Sigmoid colon (tissue), 7 donors: Measurements from ENCODE around the gene HECW1. TPM values are rescaled to one million over a fixed set of nuclear protein-coding genes. Genes with fewer than 3 reads are reported as not detected.

Source experiments
- DNase-seq: peaks from one replicate; pipeline ENCODE4 v3.0.0-alpha.2; 2019
- H3K27ac ChIP-seq, 4 donors: fragments of 200-600 bp; sonication (generic); one replicate each; pipeline ENCODE4 v1.5.1; 2016 to 2019; ENCODE audit warnings: mild to moderate bottlenecking in 1 of 4
- H3K27me3 ChIP-seq, 3 donors: fragments of 200-600 bp; sonication (generic); one replicate each; pipeline ENCODE4 v1.5.1; 2019; ENCODE audit warnings: mild to moderate bottlenecking in 1 of 3
- H3K36me3 ChIP-seq, 4 donors: fragments of 200-600 bp; sonication (generic); one replicate each; pipeline ENCODE4 v1.5.1; 2016 to 2019
- H3K4me1 ChIP-seq, 4 donors: fragments of 200-600 bp; sonication (generic); one replicate each; pipeline ENCODE4 v1.5.1; 2017 to 2019
- H3K4me3 ChIP-seq, 4 donors: fragments of 200-600 bp; sonication (generic); one replicate each; pipeline ENCODE4 v1.5.1; 2017 to 2019; ENCODE audit warnings: mild to moderate bottlenecking in 2 of 4, moderate library complexity in 1 of 4
- H3K9me3 ChIP-seq, 4 donors: fragments of 200-600 bp in 3 of 4; sonication (generic) in 3 of 4; one replicate each; pipeline versions ENCODE4 v1.5.1 to v1.6.1; 2013 to 2019
- EP300 ChIP-seq, 4 donors: sonication (generic); formaldehyde crosslinking; IDR thresholded peaks; one replicate each; pipeline ENCODE4 v1.6.1; 2017; ENCODE audit warnings: antibody characterized with exemption in 4 of 4
- POLR2A ChIP-seq, 2 donors: fragments of 450-650 bp; IDR thresholded peaks; one replicate each; pipeline ENCODE4 v1.6.1; 2016; ENCODE audit warnings: antibody characterized with exemption in 2 of 2, mild to moderate bottlenecking in 2 of 2, moderate library complexity in 2 of 2
- POLR2AphosphoS5 ChIP-seq, 4 donors: sonication (generic); formaldehyde crosslinking; IDR thresholded peaks; one replicate each; pipeline ENCODE4 v1.6.1; 2017; ENCODE audit warnings: antibody characterized with exemption in 4 of 4
- WGBS, 2 donors: extraction: QIAGEN DNeasy Blood & Tissue Kit; methylation state at CpG; one replicate each; pipeline ENCODE4 v1.1.7; 2013; 5-methylcytosine and 5-hydroxymethylcytosine counted together
- intact Hi-C: fragments of 100-400 bp; cut with DNase I; formaldehyde crosslinking; loops from one replicate; pipeline ENCODE4 v1.15.1; 2023
- polyA plus RNA-seq, 3 donors: library from polyadenylated mRNA; stranded (reverse); fragments of 200-250 nt; gene quantifications; one replicate each; pipeline ENCODE4 v1.2.3, GENCODE V29; 2013
- total RNA-seq, 4 donors: library from RNA; depleted of rRNA; stranded (reverse); fragments of >200 nt; gene quantifications; one replicate each; pipeline ENCODE4 v1.1.0, GENCODE V29; 2016
- TF ChIP-seq, protein P1 (sequence below), 4 experiments: fragments of 450-650 bp in 3 of 4; fragments of 200-600 bp in 1 of 4; IDR thresholded peaks; one replicate each; pipeline ENCODE4 v1.5.1; 2016 to 2019; ENCODE audit warnings: antibody characterized with exemption in 4 of 4, mild to moderate bottlenecking in 3 of 4, moderate library complexity in 2 of 4
- donor health status: healthy with polysubstance abuse.
- donor health status: Bipolar disorder and iron deficiency.
- donor health status: healthy.

The HECW1 gene
- total and polyA plus RNA-seq, 7 donors = 0.33 to 7.8 (median 1.2) TPM

DNA sequence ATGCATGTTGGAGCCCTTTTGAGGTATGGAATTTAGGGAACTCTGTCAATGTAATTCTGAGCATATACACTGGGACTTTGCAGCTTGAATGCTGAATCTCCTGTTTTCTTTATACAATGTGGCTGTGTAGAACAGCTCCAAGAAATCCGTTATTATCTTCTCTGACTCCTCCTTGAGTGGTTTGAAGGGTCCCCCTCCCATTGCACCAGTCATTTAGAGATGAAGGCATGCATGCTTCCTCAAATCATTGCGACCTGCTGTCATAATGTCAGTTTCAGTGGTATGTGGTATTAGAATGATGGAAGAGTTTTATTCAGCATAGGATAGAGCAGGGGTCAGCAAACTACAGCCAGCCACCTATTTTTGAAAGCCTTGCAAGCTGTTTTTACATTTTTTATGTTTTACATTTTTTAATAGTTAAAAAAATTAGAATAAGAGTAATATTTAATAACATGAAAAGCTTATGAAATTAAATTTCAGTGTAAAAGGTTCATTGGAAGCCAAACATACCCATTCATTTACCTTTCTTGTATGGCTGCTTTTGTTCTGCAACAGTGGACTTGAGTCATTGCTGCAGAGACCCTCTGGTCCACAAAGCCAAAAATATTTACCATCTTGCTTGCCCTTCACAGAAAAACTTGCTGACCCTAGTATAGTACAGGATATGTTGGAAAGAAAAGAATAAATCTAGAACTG, 478.6 kb downstream of the HECW1 start:
- TF ChIP-seq POLR2A (IDR thresholded peaks at IDR 0.05) (no peak), EP300 (IDR thresholded peaks at IDR 0.05) (no peak)
- TF ChIP-seq, protein P1, sequence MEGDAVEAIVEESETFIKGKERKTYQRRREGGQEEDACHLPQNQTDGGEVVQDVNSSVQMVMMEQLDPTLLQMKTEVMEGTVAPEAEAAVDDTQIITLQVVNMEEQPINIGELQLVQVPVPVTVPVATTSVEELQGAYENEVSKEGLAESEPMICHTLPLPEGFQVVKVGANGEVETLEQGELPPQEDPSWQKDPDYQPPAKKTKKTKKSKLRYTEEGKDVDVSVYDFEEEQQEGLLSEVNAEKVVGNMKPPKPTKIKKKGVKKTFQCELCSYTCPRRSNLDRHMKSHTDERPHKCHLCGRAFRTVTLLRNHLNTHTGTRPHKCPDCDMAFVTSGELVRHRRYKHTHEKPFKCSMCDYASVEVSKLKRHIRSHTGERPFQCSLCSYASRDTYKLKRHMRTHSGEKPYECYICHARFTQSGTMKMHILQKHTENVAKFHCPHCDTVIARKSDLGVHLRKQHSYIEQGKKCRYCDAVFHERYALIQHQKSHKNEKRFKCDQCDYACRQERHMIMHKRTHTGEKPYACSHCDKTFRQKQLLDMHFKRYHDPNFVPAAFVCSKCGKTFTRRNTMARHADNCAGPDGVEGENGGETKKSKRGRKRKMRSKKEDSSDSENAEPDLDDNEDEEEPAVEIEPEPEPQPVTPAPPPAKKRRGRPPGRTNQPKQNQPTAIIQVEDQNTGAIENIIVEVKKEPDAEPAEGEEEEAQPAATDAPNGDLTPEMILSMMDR (IDR thresholded peaks at IDR 0.05) = no peak
- peaks cover 0 to 9% (median 0%) of the 10 kb centered on the region in 4 donors for H3K4me1 ChIP-seq
- intact Hi-C loops = no loop called here
- no peak for DNase-seq
- no peaks in the 10 kb centered on the region for H3K9me3 ChIP-seq
- no peak overlapping the region for H3K4me3 ChIP-seq
- no peaks in the 10 kb centered on the region for H3K27me3 ChIP-seq
- H3K36me3 ChIP-seq = peaks cover 0 to 1% (median 0%) of the 10 kb centered on the region in 4 donors
- H3K27ac ChIP-seq = no peak overlapping the region
- 41 to 45% methylated on average over 2 of the region's 2 CpGs for WGBS, 2 donors

DNA sequence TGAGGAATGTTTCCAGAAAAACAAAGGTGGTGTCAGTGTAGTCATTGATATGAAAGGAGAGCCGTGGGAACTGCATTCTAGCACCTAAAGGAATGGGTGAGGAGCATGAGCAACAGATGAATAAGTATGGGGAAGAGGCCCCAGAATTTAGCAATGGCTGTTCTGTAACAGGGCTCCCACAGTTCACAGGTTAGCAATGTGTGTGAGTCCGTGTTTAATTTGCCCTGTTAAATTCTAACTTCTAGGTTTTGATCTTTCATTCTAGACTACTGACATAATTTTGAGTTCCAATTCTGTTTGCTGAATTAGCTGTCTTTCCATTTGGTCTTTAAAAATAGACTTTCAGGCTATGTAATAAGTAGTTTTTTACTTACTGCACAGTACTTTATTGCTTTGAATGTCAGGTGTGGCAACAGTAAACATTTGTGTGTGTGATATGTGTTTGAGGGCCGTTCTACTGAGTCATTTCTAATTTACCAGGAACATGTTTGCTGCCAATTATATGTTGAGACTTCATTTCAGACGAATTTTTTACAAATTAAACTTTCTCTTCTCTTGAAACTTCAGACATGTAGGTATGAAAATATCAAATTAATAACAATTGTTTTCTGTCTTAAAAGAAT, 479.2 kb downstream of the HECW1 start:
- Histone ChIP-seq H3K36me3 (peaks cover 0 to 6% (median 0%) of the 10 kb centered on the region in 4 donors), H3K27me3 (no peaks in the 10 kb centered on the region), H3K4me1 (peaks cover 0 to 5% (median 0%) of the 10 kb centered on the region in 4 donors), H3K4me3 (no peak overlapping the region), H3K27ac (no peak overlapping the region), H3K9me3 (no peaks in the 10 kb centered on the region)
- intact Hi-C loops = no loop called here
- TF ChIP-seq, protein P1 (IDR thresholded peaks at IDR 0.05) = no peak
- TF ChIP-seq POLR2A (IDR thresholded peaks at IDR 0.05) (no peak), EP300 (IDR thresholded peaks at IDR 0.05) (no peak), POLR2AphosphoS5 (IDR thresholded peaks at IDR 0.05) (no peak)
- WGBS, 2 donors = 12 to 38% methylated on average over 4 of the region's 4 CpGs
- DNase-seq = no peak

DNA sequence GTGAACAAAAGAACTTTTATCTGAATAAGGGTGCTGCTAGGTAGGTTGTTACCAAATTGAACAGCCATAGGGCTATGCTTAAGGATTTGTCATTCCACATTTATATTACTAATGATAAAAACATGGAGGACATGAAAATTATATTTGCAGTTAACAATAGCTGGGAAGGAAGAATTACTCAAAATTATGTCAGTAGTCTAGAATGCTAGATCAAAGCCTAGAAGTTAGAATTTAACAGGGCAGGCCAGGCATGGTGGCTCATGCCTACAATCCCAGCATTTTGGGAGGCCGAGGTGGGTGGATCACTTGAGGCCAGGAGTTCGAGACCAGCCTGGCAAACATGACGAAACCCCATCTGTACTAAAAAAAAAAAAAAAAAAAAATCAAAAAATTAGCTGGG, 479.9 kb downstream of the HECW1 start:
- TF ChIP-seq EP300 (IDR thresholded peaks at IDR 0.05) (no peak), POLR2A (IDR thresholded peaks at IDR 0.05) (no peak), POLR2AphosphoS5 (IDR thresholded peaks at IDR 0.05) (no peak)
- TF ChIP-seq, protein P1 (IDR thresholded peaks at IDR 0.05) = no peak
- DNase-seq = no peak
- no peaks in the 10 kb centered on the region for H3K27me3 ChIP-seq
- peaks cover 0 to 5% (median 0%) of the 10 kb centered on the region in 4 donors for H3K4me1 ChIP-seq
- H3K27ac ChIP-seq = no peak overlapping the region
- WGBS, 2 donors = 72 to 86% methylated on average over 3 of the region's 3 CpGs
- H3K9me3 ChIP-seq = no peaks in the 10 kb centered on the region
- H3K36me3 ChIP-seq = peaks cover 0 to 6% (median 0%) of the 10 kb centered on the region in 4 donors
- intact Hi-C loops = no loop called here
- no peak overlapping the region for H3K4me3 ChIP-seq

DNA sequence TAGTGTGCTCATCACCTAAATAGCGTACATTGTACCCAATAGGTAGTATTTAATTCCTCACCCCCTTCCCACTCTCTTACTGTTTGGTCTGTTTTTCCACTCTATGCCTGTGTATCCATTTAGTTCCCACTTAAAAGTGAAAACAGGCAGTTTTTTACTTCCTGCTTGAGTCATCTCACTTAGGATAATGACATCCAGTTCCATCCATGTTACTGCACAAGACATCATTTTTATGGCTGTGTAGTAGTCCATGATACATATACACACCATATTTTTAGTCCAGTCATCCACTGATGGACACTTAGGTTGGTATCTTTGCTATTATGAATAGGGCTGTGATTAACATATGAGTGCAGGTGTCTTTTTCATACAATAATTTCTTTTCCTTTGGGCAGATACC, 480.6 kb downstream of the HECW1 start:
- Histone ChIP-seq H3K4me1 (peaks cover 0 to 5% (median 0%) of the 10 kb centered on the region in 4 donors), H3K9me3 (no peaks in the 10 kb centered on the region), H3K27ac (no peak overlapping the region), H3K36me3 (peaks cover 0 to 6% (median 0%) of the 10 kb centered on the region in 4 donors), H3K4me3 (no peak overlapping the region), H3K27me3 (no peaks in the 10 kb centered on the region)
- TF ChIP-seq, protein P1 (IDR thresholded peaks at IDR 0.05) = no peak
- TF ChIP-seq POLR2A (IDR thresholded peaks at IDR 0.05) (no peak), EP300 (IDR thresholded peaks at IDR 0.05) (no peak), POLR2AphosphoS5 (IDR thresholded peaks at IDR 0.05) (no peak)
- 93 to 98% methylated on average over 1 of the region's 1 CpG for WGBS, 2 donors
- intact Hi-C loops = no loop called here
- no peak for DNase-seq
